ENCODE measurements around the gene GREB1L. TPM values are rescaled to one million over a fixed set of nuclear protein-coding genes. Genes with fewer than 3 reads are reported as not detected.

Gene GREB1L
- total RNA-seq, 2 experiments from 2014 or later, result not detected

GRCh38 chr18:21262244-21262643 is 20.2 kb downstream of the GREB1L start:
- CTCF ChIA-PET (ENCODE audit: unreplicated experiment), result no interaction called here
- Histone ChIP-seq H2AFZ (ENCODE audit: low read length) (no peak overlapping the region), H3K9me3 (ENCODE audit: low read length) (no peaks in the 10 kb centered on the region), H3K4me1 (ENCODE audit: insufficient read depth, low read length, poor library complexity, severe bottlenecking) (no peaks in the 10 kb centered on the region), H3K36me3 (ENCODE audit: insufficient read depth, low read length) (no peaks in the 10 kb centered on the region), H3K9me2 (ENCODE audit: insufficient read depth, low read length) (no peaks in the 10 kb centered on the region), H3K27ac (ENCODE audit: low read depth, low read length, poor library complexity, severe bottlenecking) (no peak overlapping the region), H3K79me2 (ENCODE audit: insufficient read depth, low read depth, low read length) (no peaks in the 10 kb centered on the region), H4K20me1 (ENCODE audit: insufficient read depth, low read length) (no peaks in the 10 kb centered on the region), H3K4me2 (ENCODE audit: low read length) (no peak overlapping the region), H3K4me3 (ENCODE audit: low read depth, low read length, poor library complexity, severe bottlenecking) (no peak overlapping the region)
- intact Hi-C loops (cut with micrococcal nuclease; ENCODE audit: unreplicated experiment), result no loop called here
- DNase-seq (ENCODE audit: low spot score), result no peak
- BruUV-seq (replicated peaks), result no TSS peak
- TF ChIP-seq EZH2phosphoT487 (IDR thresholded peaks at IDR 0.05; ENCODE audit: borderline replicate concordance, low read depth, low read length) (no peak), CTCF (conservative IDR thresholded peaks at IDR 0.05; ENCODE audit: low read length) (no peak)
- POLR2A ChIA-PET, result no interaction called here

GRCh38 chr18:21262979-21263378 is 20.9 kb downstream of the GREB1L start:
- Histone ChIP-seq H3K27ac (ENCODE audit: low read depth, low read length, poor library complexity, severe bottlenecking) (no peak overlapping the region), H3K79me2 (ENCODE audit: insufficient read depth, low read depth, low read length) (no peaks in the 10 kb centered on the region), H3K4me2 (ENCODE audit: low read length) (no peak overlapping the region), H4K20me1 (ENCODE audit: insufficient read depth, low read length) (no peaks in the 10 kb centered on the region), H3K4me3 (ENCODE audit: low read depth, low read length, poor library complexity, severe bottlenecking) (no peak overlapping the region), H3K9me3 (ENCODE audit: low read length) (no peaks in the 10 kb centered on the region), H2AFZ (ENCODE audit: low read length) (no peak overlapping the region), H3K4me1 (ENCODE audit: insufficient read depth, low read length, poor library complexity, severe bottlenecking) (no peaks in the 10 kb centered on the region), H3K9me2 (ENCODE audit: insufficient read depth, low read length) (no peaks in the 10 kb centered on the region), H3K36me3 (ENCODE audit: insufficient read depth, low read length) (no peaks in the 10 kb centered on the region)
- TF ChIP-seq EZH2phosphoT487 (IDR thresholded peaks at IDR 0.05; ENCODE audit: borderline replicate concordance, low read depth, low read length) (no peak), CTCF (conservative IDR thresholded peaks at IDR 0.05; ENCODE audit: low read length) (no peak)
- no peak for DNase-seq (ENCODE audit: low spot score)
- ChIA-PET POLR2A (no interaction called here), CTCF (ENCODE audit: unreplicated experiment) (no interaction called here)
- no TSS peak for BruUV-seq (replicated peaks)
- intact Hi-C loops (cut with micrococcal nuclease; ENCODE audit: unreplicated experiment), result no loop called here

GRCh38 chr18:21264651-21265050 is 22.6 kb downstream of the GREB1L start:
- Histone ChIP-seq H3K27ac (ENCODE audit: low read depth, low read length, poor library complexity, severe bottlenecking) (no peak overlapping the region), H3K9me3 (ENCODE audit: low read length) (no peaks in the 10 kb centered on the region), H3K4me3 (ENCODE audit: low read depth, low read length, poor library complexity, severe bottlenecking) (no peak overlapping the region), H3K4me1 (ENCODE audit: insufficient read depth, low read length, poor library complexity, severe bottlenecking) (no peaks in the 10 kb centered on the region), H4K20me1 (ENCODE audit: insufficient read depth, low read length) (no peaks in the 10 kb centered on the region), H3K9me2 (ENCODE audit: insufficient read depth, low read length) (no peaks in the 10 kb centered on the region), H2AFZ (ENCODE audit: low read length) (no peak overlapping the region), H3K79me2 (ENCODE audit: insufficient read depth, low read depth, low read length) (no peaks in the 10 kb centered on the region), H3K36me3 (ENCODE audit: insufficient read depth, low read length) (no peaks in the 10 kb centered on the region), H3K4me2 (ENCODE audit: low read length) (no peak overlapping the region)
- CTCF ChIA-PET (ENCODE audit: unreplicated experiment), result no interaction called here
- no TSS peak for BruUV-seq (replicated peaks)
- no peak for DNase-seq (ENCODE audit: low spot score)
- POLR2A ChIA-PET, result interaction anchor here (0.6 kb wide), 1 partner anchor 467 kb away, joined by 3 read pairs; no protein-coding TSS in a partner anchor
- intact Hi-C loops (cut with micrococcal nuclease; ENCODE audit: unreplicated experiment), result no loop called here
- no peak for TF ChIP-seq CTCF (conservative IDR thresholded peaks at IDR 0.05; ENCODE audit: low read length)
